HG03354 (cell line): ENCODE measurements around the gene IL1RAPL2.
A peak's percentile ranks its signal among the peaks of the same experiment; 100 is the strongest.
"Not testable (repeated sequence)": the region's sequence is repeated elsewhere in the genome, so short reads cannot be mapped to it uniquely, and the experiment has no call there.

Source experiments
- ATAC-seq: cut with Tn5 transposase; IDR thresholded peaks from one replicate; pipeline ENCODE4 v1.9.1; 2021; ENCODE audit warnings: mild to moderate bottlenecking; ENCODE audit not compliant: unreplicated experiment, poor library complexity, severe bottlenecking

Gene IL1RAPL2

GRCh38 chrX:104987063-104987462, 421.1 kb downstream of the IL1RAPL2 start:
- no peak for ATAC-seq

- no peak for ATAC-seq
Observed at GRCh38 chrX:104988038-104988437, 422.0 kb downstream of the IL1RAPL2 start.

- ATAC-seq = no peak
Observed at GRCh38 chrX:104995546-104995945, 429.5 kb downstream of the IL1RAPL2 start.

- no peak for ATAC-seq
Observed at GRCh38 chrX:105006103-105006502, 440.1 kb downstream of the IL1RAPL2 start.

- ATAC-seq = no peak
Observed at GRCh38 chrX:105006996-105007395, 441.0 kb downstream of the IL1RAPL2 start.

- ATAC-seq = no peak
Observed at GRCh38 chrX:105013719-105014118, 447.7 kb downstream of the IL1RAPL2 start.

- ATAC-seq = no peak
Observed at GRCh38 chrX:105017641-105018040, 451.6 kb downstream of the IL1RAPL2 start.

GRCh38 chrX:105018865-105019264, 452.9 kb downstream of the IL1RAPL2 start:
- peak; percentile 58 for ATAC-seq

- not testable (repeated sequence) for ATAC-seq
Observed at GRCh38 chrX:105028962-105029361, 463.0 kb downstream of the IL1RAPL2 start.

GRCh38 chrX:105038672-105039328, 472.8 kb downstream of the IL1RAPL2 start:
- no peak for ATAC-seq

- no peak for ATAC-seq
Observed at GRCh38 chrX:105050921-105051320, 484.9 kb downstream of the IL1RAPL2 start.

GRCh38 chrX:105051364-105051763, 485.4 kb downstream of the IL1RAPL2 start:
- no peak for ATAC-seq

GRCh38 chrX:105052926-105053325, 486.9 kb downstream of the IL1RAPL2 start:
- ATAC-seq = no peak

- ATAC-seq = no peak
Observed at GRCh38 chrX:105063743-105064142, 497.7 kb downstream of the IL1RAPL2 start.

GRCh38 chrX:105098201-105098600, 532.2 kb downstream of the IL1RAPL2 start:
- ATAC-seq = no peak

- no peak for ATAC-seq
Observed at GRCh38 chrX:105098812-105099211, 532.8 kb downstream of the IL1RAPL2 start.

- no peak for ATAC-seq
Observed at GRCh38 chrX:105101378-105101777, 535.4 kb downstream of the IL1RAPL2 start.

- ATAC-seq = no peak
Observed at GRCh38 chrX:105109936-105110335, 543.9 kb downstream of the IL1RAPL2 start.

- no peak for ATAC-seq
Observed at GRCh38 chrX:105114554-105115130, 548.6 kb downstream of the IL1RAPL2 start.

- ATAC-seq = not testable (repeated sequence)
Observed at GRCh38 chrX:105115596-105116320, 549.8 kb downstream of the IL1RAPL2 start.

- no peak for ATAC-seq
Observed at GRCh38 chrX:105116486-105116885, 550.5 kb downstream of the IL1RAPL2 start.
